Gastrocnemius medialis (tissue), 4 donors: ENCODE results near the gene ZNF446.

ENCODE experiments used
- POLR2A ChIP-seq, 2 donors: fragments of 450-650 bp; IDR thresholded peaks; one replicate each; pipeline ENCODE4 v1.6.1; 2017; ENCODE audit warnings: antibody characterized with exemption in 2 of 2, mild to moderate bottlenecking in 2 of 2, moderate library complexity in 2 of 2
- TF ChIP-seq, protein P1 (sequence below), 5 experiments: fragments of 450-650 bp in 3 of 5; fragments of 200-600 bp in 2 of 5; sonication (generic) in 2 of 5; IDR thresholded peaks in 4 of 5; conservative IDR thresholded peaks in 1 of 5; 1 replicate in 4 of 5; 2 replicates in 1 of 5; pipeline ENCODE4 v1.5.1; 2016 to 2019; ENCODE audit warnings: antibody characterized with exemption in 5 of 5, mild to moderate bottlenecking in 3 of 5, moderate library complexity in 3 of 5

GRCh38 chr19:58482372-58482771, 6.2 kb downstream of the ZNF446 start:
- TF ChIP-seq, protein P1, sequence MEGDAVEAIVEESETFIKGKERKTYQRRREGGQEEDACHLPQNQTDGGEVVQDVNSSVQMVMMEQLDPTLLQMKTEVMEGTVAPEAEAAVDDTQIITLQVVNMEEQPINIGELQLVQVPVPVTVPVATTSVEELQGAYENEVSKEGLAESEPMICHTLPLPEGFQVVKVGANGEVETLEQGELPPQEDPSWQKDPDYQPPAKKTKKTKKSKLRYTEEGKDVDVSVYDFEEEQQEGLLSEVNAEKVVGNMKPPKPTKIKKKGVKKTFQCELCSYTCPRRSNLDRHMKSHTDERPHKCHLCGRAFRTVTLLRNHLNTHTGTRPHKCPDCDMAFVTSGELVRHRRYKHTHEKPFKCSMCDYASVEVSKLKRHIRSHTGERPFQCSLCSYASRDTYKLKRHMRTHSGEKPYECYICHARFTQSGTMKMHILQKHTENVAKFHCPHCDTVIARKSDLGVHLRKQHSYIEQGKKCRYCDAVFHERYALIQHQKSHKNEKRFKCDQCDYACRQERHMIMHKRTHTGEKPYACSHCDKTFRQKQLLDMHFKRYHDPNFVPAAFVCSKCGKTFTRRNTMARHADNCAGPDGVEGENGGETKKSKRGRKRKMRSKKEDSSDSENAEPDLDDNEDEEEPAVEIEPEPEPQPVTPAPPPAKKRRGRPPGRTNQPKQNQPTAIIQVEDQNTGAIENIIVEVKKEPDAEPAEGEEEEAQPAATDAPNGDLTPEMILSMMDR (IDR thresholded peaks at IDR 0.05 in 4 of 5, conservative IDR thresholded peaks at IDR 0.05 in 1 of 5), result no peak
- TF ChIP-seq POLR2A (IDR thresholded peaks at IDR 0.05), result no peak
